Ishikawa (cell line): ENCODE data around the gene FDX1.

ENCODE experiments used
- CEBPB ChIP-seq: IDR thresholded peaks from 2 replicates; pipeline ENCODE4 v1.6.1; 2012
- CREB1 ChIP-seq: IDR thresholded peaks from 2 replicates; pipeline ENCODE4 v1.6.1; 2012; ENCODE audit warnings: low read depth
- EGR1 ChIP-seq: IDR thresholded peaks from 2 replicates; pipeline ENCODE4 v1.6.1; 2012
- RAD21 ChIP-seq: IDR thresholded peaks from 2 replicates; pipeline ENCODE4 v1.6.1; 2012; ENCODE audit warnings: low read depth
- TAF1 ChIP-seq: IDR thresholded peaks from 2 replicates; pipeline ENCODE4 v1.6.1; 2012; ENCODE audit warnings: low read depth, mild to moderate bottlenecking
- TCF12 ChIP-seq: IDR thresholded peaks from 2 replicates; pipeline ENCODE4 v1.6.1; 2012; ENCODE audit warnings: low read depth
- YY1 ChIP-seq: IDR thresholded peaks from 2 replicates; pipeline ENCODE4 v1.6.1; 2012; ENCODE audit warnings: low read depth
- TF ChIP-seq, protein P1 (sequence below): IDR thresholded peaks from 2 replicates; pipeline ENCODE4 v1.6.1; 2012
- TF ChIP-seq, protein P2 (sequence below): IDR thresholded peaks from 2 replicates; pipeline ENCODE4 v1.6.1; 2012; ENCODE audit warnings: low read depth, mild to moderate bottlenecking
- TF ChIP-seq, protein P3 (sequence below): IDR thresholded peaks from 2 replicates; pipeline ENCODE4 v1.6.1; 2012

DNA sequence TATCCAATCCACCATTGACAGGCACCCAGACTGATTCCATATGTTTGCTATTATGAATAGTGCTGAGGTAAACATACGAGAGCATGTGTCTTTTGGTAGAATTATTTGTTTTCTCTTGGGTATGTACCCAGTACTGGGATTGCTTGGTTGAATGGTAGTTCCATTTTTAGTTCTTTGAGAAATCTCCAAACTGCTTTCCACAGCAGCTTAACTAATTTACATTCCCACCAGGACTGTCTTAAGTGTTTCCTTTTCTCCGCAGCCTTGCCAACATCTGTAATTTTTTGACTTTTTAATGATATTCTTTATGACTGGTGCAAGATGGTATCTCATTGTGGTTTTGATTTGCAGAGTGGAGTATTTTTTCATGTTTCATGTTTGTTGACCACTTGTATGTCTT lies 8.3 kb downstream of the FDX1 start:
- TF ChIP-seq, protein P1, sequence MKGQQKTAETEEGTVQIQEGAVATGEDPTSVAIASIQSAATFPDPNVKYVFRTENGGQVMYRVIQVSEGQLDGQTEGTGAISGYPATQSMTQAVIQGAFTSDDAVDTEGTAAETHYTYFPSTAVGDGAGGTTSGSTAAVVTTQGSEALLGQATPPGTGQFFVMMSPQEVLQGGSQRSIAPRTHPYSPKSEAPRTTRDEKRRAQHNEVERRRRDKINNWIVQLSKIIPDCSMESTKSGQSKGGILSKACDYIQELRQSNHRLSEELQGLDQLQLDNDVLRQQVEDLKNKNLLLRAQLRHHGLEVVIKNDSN, result no peak
- TF ChIP-seq, protein P2, sequence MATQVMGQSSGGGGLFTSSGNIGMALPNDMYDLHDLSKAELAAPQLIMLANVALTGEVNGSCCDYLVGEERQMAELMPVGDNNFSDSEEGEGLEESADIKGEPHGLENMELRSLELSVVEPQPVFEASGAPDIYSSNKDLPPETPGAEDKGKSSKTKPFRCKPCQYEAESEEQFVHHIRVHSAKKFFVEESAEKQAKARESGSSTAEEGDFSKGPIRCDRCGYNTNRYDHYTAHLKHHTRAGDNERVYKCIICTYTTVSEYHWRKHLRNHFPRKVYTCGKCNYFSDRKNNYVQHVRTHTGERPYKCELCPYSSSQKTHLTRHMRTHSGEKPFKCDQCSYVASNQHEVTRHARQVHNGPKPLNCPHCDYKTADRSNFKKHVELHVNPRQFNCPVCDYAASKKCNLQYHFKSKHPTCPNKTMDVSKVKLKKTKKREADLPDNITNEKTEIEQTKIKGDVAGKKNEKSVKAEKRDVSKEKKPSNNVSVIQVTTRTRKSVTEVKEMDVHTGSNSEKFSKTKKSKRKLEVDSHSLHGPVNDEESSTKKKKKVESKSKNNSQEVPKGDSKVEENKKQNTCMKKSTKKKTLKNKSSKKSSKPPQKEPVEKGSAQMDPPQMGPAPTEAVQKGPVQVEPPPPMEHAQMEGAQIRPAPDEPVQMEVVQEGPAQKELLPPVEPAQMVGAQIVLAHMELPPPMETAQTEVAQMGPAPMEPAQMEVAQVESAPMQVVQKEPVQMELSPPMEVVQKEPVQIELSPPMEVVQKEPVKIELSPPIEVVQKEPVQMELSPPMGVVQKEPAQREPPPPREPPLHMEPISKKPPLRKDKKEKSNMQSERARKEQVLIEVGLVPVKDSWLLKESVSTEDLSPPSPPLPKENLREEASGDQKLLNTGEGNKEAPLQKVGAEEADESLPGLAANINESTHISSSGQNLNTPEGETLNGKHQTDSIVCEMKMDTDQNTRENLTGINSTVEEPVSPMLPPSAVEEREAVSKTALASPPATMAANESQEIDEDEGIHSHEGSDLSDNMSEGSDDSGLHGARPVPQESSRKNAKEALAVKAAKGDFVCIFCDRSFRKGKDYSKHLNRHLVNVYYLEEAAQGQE, result no peak
- TF ChIP-seq CREB1, result no peak
- no peak for TF ChIP-seq YY1
- TF ChIP-seq CEBPB, result no peak
- TF ChIP-seq EGR1, result no peak
- TF ChIP-seq, protein P3, sequence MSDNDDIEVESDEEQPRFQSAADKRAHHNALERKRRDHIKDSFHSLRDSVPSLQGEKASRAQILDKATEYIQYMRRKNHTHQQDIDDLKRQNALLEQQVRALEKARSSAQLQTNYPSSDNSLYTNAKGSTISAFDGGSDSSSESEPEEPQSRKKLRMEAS, result no peak
- no peak for TF ChIP-seq RAD21
- TF ChIP-seq TCF12, result no peak
- TF ChIP-seq TAF1, result no peak
